Embryonic facial prominence (tissue), 1 donor: Measurements from ENCODE around the gene PTPRO.

Source experiments
- DNase-seq: peaks from one replicate; pipeline ENCODE4 v3.0.0-alpha.2; 2016; ENCODE audit errors: extremely low spot score

Gene PTPRO

GRCh38 chr12:15527201-15528080, 205.1 kb downstream of the PTPRO start:
- no peak for DNase-seq

- no peak for DNase-seq
These were observed 206.4 kb downstream of the PTPRO start for GRCh38 chr12:15528666-15529065.

GRCh38 chr12:15530361-15530760, 208.1 kb downstream of the PTPRO start:
- no peak for DNase-seq

- no peak for DNase-seq
These were observed 210.2 kb downstream of the PTPRO start for GRCh38 chr12:15532364-15532977.

- no peak for DNase-seq
These were observed 212.0 kb downstream of the PTPRO start for GRCh38 chr12:15534322-15534721.

- no peak for DNase-seq
These were observed 212.6 kb downstream of the PTPRO start for GRCh38 chr12:15534874-15535273.

GRCh38 chr12:15535352-15535781, 213.1 kb downstream of the PTPRO start:
- DNase-seq = no peak

GRCh38 chr12:15536446-15536845, 214.1 kb downstream of the PTPRO start:
- no peak for DNase-seq

GRCh38 chr12:15538881-15539280, 216.6 kb downstream of the PTPRO start:
- DNase-seq = no peak

GRCh38 chr12:15540005-15540404, 217.7 kb downstream of the PTPRO start:
- DNase-seq = no peak

GRCh38 chr12:15540469-15540872, 218.2 kb downstream of the PTPRO start:
- DNase-seq = no peak

- DNase-seq = no peak
These were observed 219.8 kb downstream of the PTPRO start for GRCh38 chr12:15541996-15542631.

- DNase-seq = no peak
These were observed 221.0 kb downstream of the PTPRO start for GRCh38 chr12:15543347-15543746.

GRCh38 chr12:15544589-15544988, 222.3 kb downstream of the PTPRO start:
- DNase-seq = no peak

GRCh38 chr12:15545334-15545733, 223.0 kb downstream of the PTPRO start:
- no peak for DNase-seq

GRCh38 chr12:15546102-15546701, 223.9 kb downstream of the PTPRO start:
- no peak for DNase-seq

GRCh38 chr12:15547063-15547462, 224.8 kb downstream of the PTPRO start:
- DNase-seq = no peak

- DNase-seq = no peak
These were observed 225.4 kb downstream of the PTPRO start for GRCh38 chr12:15547691-15548090.

- DNase-seq = no peak
These were observed 228.5 kb downstream of the PTPRO start for GRCh38 chr12:15550793-15551192.

GRCh38 chr12:15555446-15555845, 233.1 kb downstream of the PTPRO start:
- DNase-seq = no peak

- no peak for DNase-seq
These were observed 234.2 kb downstream of the PTPRO start for GRCh38 chr12:15556411-15557102.
